Stimulated activated CD8-positive, alpha-beta memory T cell treated with anti-CD3 and anti-CD28 coated beads, Interleukin-2, amount 100 ng/mL, for 48 hours (primary cell): Measurements from ENCODE around the gene EPHB3.
"Not testable (repeated sequence)": the region's sequence is repeated elsewhere in the genome, so short reads cannot be mapped to it uniquely, and the experiment has no call there.

Source experiments
- DNase-seq, 2 donors: peaks; one replicate each; pipeline ENCODE4 v3.0.0-alpha.2; 2020; ENCODE audit warnings: low read depth in 2 of 2

EPHB3 gene

GRCh38 chr3:184620475-184621119 is 59.0 kb downstream of the EPHB3 start:
- no peak for DNase-seq

DNA sequence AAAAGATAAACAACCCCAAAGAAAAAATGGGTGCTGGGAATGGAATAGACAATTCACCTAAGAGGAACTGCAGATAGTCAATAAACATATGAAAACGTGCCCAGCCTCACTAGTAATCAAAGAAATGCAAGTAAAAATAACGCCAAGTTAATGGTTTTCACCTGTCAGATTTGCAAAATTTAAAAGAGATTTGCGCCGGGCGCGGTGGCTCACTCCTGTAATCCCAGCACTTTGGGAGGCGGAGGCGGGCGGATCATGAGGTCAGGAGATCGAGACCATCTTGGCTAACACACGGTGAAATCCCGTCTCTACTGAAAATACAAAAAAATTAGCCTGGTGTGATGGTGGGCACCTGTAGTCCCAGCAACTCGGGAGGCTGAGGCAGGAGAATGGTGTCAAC is 60.6 kb downstream of the EPHB3 start:
- not testable (repeated sequence) for DNase-seq

- DNase-seq: no peak
These were observed 65.3 kb downstream of the EPHB3 start for GRCh38 chr3:184626923-184627322.

DNA sequence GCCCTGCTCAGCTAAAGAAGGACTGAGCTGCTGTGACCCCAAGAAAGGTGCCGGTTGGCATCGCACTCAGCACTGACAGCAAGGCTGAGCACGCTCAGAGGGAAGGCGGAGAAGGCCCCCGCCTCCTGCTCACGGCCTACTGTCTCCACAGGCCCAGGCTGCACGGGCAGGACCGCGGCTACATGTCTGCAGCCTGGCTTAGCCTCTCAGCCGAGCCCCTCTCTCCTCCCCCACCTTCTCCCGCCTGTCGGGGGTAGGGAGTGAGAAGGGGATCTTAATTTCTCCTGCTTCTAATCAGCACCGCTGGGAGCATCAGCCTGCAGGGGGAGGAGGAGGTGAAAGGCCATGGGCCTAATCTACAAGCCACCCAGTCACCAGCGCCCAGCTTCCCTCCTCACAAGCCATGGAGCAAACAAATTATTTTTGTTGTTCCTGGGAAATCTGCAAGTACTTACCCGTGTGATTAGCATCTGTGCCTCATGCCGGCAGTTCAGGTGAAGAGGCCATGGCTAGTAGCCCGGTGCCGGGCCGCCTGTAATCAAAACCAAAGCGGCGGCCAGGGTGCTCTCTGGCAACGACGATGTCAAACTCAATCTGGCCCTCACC is 68.1 kb downstream of the EPHB3 start:
- DNase-seq: no peak

GRCh38 chr3:184630861-184631471 is 69.4 kb downstream of the EPHB3 start:
- DNase-seq: no peak

DNA sequence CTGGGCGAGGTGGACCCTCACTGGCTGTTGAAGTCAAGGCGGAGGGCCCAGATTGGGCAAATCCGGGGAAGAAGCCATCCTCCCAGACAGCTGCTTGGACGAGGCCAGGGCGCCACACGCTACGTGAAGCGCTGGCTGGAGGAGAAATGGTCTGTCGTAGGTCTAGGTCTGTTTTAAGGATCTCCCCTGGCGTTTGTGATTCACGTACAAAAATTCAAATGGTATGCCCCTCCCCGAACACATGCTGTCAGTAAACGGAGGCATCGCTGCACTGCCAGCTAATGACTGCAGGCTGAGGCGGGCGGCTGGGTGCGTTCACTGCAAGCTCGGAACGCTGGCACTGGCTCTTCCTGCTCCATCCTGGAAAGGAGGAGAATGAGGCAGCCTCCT is 69.9 kb downstream of the EPHB3 start:
- DNase-seq: no peak
